ENCODE results near the gene RGS8.

Gene RGS8

DNA sequence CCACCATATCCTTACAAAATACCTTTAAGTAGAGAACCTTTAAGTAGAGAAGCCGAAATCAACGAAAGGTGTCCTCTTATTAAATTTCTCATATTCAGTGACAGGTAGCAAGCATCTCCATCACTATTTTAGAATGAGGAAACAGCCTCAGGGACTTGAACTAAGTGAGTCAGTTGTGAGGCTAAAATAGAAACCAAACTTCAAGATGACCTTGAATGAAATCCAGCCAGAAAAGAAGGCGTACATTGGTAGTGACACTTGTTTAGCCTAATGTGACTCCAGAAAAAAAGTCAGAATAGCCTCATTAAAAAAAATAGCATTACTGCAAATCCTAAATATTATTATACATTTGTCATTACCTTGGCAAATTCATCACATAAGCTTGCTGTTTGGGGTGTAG lies 20.1 kb downstream of the RGS8 start:
- Histone ChIP-seq H3K27ac (no peak overlapping the region), H3K4me3 (no peak overlapping the region)
- no peak for DNase-seq (ENCODE audit: low spot score)
- TF ChIP-seq, protein P1, sequence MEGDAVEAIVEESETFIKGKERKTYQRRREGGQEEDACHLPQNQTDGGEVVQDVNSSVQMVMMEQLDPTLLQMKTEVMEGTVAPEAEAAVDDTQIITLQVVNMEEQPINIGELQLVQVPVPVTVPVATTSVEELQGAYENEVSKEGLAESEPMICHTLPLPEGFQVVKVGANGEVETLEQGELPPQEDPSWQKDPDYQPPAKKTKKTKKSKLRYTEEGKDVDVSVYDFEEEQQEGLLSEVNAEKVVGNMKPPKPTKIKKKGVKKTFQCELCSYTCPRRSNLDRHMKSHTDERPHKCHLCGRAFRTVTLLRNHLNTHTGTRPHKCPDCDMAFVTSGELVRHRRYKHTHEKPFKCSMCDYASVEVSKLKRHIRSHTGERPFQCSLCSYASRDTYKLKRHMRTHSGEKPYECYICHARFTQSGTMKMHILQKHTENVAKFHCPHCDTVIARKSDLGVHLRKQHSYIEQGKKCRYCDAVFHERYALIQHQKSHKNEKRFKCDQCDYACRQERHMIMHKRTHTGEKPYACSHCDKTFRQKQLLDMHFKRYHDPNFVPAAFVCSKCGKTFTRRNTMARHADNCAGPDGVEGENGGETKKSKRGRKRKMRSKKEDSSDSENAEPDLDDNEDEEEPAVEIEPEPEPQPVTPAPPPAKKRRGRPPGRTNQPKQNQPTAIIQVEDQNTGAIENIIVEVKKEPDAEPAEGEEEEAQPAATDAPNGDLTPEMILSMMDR (IDR thresholded peaks at IDR 0.05) = no peak

DNA sequence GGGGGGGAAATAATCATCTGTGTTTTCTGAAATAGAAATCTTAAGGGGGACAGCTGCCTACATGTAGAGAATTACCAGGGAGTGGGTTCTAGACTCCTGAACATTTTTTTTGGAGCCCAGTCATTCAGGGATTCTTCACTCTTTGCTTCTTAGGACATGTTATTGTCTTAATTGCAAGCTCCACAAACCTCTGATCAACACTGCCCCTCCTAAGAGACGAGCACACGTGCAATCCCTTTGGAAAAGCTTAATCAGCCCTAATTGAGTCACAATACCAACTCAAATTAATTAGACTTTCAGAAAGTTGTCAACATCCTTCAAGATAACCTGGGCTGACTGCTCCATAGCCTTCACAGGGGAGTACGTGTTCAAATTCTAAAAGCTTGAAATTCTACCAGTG lies 21.4 kb downstream of the RGS8 start:
- TF ChIP-seq, protein P1 (IDR thresholded peaks at IDR 0.05) = no peak
- no peak overlapping the region for H3K4me3 ChIP-seq
- DNase-seq (ENCODE audit: low spot score) = no peak
- H3K27ac ChIP-seq = no peak overlapping the region

DNA sequence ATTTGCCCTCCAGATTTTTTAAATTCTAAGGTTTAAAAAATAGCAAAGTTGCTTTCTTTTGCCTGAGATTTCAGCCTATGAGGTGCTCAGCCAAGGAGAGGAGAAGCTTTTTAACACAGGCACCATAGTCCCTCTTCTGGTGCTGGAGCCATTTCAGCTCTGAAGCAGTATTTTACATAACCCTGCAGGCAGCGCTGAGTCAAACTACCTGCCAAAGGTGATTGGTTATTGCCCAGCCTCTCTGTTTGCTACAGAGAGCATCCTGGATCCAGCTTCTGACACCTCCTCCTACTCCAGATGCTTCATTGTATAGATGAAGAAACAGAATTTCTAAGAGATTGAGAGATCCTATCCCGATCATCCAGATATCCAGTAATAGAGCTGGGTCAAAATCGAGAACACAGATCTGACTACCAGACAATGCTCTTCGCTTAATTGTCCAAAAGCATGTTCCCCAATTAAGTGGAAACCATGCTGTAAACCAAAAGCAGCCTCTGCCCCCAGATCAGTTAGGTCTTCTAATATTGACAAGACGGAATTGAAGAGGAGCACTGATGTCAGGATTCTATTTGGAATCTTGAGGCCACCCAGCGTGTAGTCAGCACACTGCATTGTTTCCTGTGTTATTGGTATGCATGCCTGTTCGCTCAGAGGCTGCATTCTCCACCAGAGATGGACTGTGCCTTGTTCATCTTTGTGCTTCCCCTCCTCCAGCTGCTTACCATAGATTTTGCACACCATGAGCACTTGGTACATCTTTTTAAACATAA lies 22.1 kb downstream of the RGS8 start:
- TF ChIP-seq, protein P1 (IDR thresholded peaks at IDR 0.05) = no peak
- Histone ChIP-seq H3K4me3 (no peak overlapping the region), H3K27ac (no peak overlapping the region)
- no peak for DNase-seq (ENCODE audit: low spot score)

DNA sequence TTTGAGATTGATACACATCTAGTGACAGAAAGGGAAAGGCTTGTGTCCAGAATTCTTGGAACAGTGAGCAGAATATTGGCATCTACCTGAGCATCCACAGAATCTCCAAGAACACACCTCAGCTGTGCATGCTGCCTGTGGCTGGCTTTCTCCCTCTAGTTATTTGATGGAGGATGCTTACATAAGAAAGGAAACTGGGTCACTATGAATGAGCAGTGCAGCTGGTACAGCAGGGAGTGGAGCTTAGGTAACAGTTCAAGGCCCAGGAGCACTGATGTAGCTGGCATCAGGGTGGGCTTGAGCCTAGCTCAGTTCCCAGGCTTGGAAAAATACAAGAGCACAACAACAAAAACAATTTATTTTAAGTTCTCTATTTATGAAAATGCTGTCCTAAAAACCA lies 26.3 kb downstream of the RGS8 start:
- DNase-seq (ENCODE audit: low spot score) = no peak
- TF ChIP-seq, protein P1 (IDR thresholded peaks at IDR 0.05) = no peak
- no peak overlapping the region for H3K27ac ChIP-seq
- no peak overlapping the region for H3K4me3 ChIP-seq

DNA sequence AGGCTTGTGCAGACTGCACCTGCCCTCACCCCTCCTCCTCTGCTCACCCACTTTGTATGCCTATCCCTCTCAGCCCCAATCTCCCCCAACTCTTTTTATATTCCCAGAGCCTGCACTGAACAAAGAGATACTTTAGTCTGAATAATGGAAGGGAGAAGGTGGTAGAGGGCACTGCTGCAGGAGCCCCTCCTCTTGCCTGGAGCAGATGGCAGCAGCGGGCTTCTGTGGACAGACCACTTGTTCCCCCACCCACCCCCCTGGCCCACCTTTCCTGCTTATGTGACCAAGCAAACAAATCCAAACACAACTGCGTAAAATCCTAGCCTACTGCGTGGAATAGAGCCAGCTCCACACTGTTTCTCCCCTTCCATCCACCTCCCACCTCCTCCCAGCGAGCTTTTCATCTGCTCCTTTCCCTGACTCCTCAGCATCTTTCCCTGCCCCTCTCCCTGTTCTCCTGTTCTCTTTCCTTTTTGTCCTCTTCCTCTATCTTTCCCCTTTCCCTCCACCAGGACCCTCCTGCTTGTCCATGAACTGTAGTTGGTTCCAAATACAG lies 27.5 kb downstream of the RGS8 start:
- Histone ChIP-seq H3K4me3 (no peak overlapping the region), H3K27ac (no peak overlapping the region)
- DNase-seq (ENCODE audit: low spot score) = no peak
- TF ChIP-seq, protein P1 (IDR thresholded peaks at IDR 0.05) = no peak

DNA sequence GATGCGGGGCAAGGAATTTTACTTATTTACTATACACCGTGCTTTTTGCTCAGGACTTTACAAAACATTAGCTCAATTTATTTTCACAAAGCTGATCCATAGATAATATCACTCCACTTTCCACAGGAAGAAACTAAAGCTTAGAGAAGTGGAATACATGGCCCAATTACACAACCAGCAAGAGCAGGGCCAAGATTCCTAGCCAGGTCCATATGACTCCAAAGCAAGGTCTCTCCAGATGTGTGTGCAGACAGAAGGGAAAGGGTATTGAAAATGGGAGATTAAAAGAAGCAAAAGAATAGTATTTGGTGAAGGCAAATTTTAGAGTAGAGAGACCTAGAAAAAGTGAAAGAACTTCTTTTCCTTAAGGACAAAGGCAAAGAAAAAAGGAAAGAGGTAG lies 30.4 kb downstream of the RGS8 start:
- TF ChIP-seq, protein P1 (IDR thresholded peaks at IDR 0.05) = no peak
- Histone ChIP-seq H3K27ac (no peak overlapping the region), H3K4me3 (no peak overlapping the region)
- DNase-seq (ENCODE audit: low spot score) = no peak

DNA sequence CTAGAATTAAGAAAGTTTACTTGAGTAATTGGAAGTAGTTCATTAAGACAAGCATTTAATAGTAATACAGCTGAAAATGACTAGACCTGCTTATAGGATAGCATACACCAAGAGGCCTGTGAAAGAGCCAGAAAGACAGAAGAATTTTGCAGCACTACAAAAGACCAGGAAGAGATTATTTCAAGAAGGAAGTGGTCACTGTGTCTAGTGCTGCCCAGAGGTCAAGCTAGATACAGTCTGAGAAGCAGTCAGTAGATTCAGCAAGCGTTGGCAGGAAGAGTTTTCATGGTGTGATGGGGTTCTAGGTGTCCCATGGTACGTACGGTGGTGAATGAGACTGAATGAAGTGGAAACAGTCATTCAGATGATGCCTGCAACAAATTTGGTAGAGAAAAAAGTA lies 31.5 kb downstream of the RGS8 start:
- H3K4me3 ChIP-seq = no peak overlapping the region
- TF ChIP-seq, protein P1 (IDR thresholded peaks at IDR 0.05) = no peak
- no peak for DNase-seq (ENCODE audit: low spot score)
- H3K27ac ChIP-seq = no peak overlapping the region
